GM19395 (cell line): ENCODE results near the gene CLIC3.

Experiments used
- ATAC-seq: cut with Tn5 transposase; IDR thresholded peaks from one replicate; pipeline ENCODE4 v1.9.1; 2021; ENCODE audit warnings: mild to moderate bottlenecking, moderate library complexity; ENCODE audit not compliant: unreplicated experiment

Gene CLIC3

DNA sequence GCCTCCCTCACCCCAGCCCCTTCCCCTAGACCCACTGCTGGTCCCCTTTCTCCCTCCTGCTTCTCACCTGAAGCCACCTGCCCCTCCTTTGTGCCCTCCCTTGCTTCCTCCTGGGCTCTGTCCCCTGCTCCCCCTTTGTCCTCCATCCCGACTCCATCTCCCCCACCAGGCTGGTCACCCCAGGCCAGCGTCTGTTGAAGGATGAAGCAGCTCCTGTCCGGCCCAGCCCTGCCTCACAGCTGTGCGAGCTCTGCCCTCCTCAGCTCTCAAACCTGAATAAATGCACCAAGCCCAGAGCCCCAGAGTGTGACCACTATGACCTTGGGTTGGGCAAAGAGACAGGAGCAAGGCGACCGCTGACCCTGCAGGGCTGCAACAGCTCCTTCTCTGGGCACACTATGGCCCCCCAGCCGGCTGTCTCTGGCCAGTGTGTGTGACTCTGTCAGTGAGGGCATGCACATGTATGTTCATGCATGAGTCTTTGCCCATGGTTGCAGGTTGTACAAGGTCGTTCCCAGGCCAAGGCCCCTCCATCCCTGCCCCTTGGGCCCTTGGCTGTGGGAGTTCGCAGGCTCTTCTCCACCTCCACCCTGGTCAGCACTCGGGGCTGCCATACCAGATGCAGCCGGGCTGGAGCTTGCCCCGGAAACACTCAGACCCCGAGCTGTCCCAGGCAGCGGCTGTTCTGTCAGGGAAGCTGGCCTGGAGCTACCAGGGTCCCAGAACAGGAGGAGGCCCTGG, 41.0 kb downstream of the CLIC3 start:
- no peak for ATAC-seq

DNA sequence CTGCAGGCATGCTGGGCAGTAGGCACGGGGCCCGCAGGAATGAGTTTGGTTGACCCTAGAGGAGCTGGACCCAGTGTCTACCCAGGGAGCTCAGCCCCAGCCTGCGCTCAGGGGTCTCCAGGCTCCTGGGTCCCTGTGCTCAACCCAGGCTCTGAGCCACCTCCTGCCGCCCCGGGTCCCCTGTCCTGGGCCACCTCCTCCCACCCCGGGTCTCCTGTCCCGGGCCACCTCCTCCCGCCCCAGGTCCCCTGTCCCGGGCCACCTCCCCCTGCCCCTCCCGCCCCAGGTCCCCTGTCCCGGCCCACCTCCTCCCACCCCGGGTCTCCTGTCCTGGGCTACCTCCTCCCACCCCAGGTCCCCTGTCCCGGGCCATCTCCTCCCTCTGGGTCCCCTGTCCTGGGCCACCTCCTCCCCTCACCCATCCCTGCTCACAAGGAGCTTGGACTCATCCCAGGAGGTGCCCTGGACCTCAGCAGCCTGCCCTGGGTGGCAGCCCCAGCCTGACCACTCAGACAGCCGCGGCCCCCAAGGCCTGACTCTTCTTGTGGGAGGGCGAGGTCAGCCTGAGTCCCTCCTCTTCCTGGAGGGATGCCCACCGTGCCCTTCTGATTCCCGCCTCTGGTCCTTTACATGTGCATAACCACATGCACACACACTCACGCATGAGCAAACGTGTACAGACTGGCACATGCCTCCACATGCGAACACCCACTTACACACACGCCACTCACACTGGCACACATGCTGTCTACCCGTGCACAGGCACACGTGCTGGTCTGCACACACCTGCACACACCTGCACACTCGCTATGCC, 41.9 kb downstream of the CLIC3 start:
- ATAC-seq = no peak

DNA sequence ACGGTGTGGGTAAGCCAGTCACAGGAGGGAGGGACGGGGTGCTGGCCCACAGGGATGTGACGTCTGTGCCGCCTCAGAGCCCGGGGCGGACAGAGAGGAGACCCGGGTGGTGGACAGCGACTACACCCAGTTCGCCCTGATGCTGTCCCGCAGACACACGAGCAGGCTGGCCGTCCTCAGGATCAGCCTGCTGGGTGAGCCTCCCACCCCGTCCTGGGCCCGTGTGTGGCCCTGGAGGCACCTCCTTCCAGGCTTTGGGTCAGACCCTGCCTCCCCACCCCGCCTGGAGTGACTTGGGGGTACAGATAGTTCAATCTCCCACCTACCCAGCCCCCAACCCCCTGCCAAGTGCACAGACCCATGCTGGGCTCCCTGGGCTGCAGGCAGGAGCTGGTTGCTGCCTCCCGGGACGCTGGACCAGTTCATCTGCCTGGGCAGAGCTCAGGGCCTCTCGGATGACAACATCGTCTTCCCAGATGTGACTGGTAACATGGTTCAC, 42.5 kb downstream of the CLIC3 start:
- ATAC-seq = no peak

DNA sequence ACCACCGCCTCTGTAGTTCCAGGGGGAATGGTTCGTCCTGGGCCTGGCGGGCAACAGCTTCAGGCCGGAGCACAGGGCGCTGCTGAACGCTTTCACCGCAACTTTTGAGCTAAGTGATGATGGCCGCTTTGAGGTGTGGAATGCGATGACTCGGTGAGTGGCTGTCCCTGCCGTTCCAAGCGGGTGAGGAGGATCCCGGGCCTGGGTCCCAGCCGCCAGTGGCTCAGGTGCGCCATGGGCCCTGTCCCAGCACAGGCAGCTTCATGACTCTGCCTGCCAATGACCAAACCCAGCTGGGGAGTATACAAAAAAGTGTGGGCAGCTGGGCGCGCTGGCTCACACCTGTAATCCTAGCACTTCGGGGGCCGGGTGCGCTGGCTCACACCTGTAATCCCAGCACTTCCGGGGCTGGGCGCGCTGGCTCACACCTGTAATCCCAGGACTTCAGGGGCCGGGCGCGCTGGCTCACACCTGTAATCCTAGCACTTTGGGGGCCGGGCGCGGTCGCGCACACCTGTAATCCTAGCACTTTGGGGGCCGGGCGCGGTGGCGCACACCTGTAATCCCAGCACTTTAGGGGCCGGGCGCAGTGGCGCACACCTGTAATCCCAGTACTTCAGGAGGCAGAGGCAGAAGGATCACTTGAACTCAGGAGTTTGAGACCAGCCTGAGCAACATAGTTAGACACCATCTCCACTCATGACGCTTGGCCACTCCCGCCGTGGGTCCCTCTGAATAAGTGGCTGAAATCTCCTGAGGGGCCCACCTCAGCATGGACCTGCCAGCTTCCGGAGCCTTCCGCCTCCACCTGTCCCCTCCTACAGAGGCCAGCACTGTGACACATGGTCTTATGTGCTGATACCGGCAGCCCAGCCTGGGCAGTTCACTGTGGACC, 43.2 kb downstream of the CLIC3 start:
- no peak for ATAC-seq

DNA sequence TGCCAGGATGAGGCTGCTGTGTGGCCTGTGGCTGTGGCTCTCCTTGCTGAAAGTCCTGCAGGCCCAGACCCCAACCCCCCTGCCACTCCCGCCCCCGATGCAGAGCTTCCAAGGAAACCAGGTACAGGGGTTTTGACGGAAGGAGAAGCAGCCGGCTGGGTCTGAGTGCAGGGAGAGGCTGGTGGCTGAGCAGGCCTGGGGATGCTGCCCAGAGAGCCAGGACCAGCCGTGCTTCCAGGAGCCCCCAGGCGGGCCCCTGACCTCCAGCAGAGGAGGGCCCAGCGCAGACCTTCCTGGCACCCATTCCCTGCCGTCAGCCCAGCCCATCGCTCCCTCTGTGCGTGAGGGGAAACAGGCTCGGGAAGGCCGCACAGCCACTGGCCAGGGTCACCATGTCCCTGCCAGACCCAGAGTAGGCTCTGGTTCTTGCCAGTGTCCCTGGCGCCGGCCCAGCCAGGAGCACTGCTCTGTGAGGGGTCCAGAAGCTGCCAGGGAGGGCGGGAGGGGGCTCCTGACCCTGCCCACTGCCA, 44.0 kb downstream of the CLIC3 start:
- no peak for ATAC-seq

DNA sequence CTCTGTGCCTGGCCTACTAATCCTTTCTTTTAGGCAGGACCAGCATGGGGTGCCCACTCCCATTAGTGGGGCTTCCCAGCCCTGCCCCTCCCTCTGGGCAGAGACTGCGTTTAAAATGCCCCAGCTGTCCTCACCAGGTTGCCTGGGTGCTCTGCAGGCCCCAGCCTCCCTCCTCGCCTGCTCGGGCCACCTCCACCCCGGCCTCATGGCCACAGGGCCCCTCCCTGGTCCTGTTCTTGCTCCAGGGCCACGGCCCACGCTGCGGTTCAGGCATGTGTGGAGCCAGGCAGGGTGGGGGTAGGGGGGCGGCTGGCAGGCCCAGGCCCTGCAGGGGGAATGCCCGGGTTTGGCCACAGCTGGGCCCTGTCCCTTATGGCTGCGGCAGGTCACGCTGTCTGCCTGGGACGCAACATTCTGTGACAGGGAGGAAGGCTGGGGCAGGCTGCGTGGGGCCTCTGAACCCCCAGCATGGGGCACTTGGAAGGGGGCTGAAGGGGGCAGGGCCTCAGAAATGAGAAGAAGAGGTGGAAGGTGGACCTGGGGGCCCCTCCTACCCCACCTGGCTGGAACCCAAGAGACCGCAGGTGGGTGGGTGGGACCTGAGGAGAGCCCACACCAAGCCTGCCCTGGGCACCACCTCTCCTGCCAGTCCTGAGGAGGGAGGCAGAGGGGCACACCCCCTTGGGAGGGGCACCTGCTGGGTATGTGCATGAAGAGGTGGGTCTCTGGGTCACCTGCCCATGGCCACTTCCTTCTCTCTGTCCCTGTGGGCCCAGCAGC, 44.6 kb downstream of the CLIC3 start, which contains the start of gene LCN12:
TSS of gene LCN12 (plus strand) at position 733 of the 780 bp plus-strand sequence. CDS start 55 bp downstream, outside the sequence.
- ATAC-seq = no peak

DNA sequence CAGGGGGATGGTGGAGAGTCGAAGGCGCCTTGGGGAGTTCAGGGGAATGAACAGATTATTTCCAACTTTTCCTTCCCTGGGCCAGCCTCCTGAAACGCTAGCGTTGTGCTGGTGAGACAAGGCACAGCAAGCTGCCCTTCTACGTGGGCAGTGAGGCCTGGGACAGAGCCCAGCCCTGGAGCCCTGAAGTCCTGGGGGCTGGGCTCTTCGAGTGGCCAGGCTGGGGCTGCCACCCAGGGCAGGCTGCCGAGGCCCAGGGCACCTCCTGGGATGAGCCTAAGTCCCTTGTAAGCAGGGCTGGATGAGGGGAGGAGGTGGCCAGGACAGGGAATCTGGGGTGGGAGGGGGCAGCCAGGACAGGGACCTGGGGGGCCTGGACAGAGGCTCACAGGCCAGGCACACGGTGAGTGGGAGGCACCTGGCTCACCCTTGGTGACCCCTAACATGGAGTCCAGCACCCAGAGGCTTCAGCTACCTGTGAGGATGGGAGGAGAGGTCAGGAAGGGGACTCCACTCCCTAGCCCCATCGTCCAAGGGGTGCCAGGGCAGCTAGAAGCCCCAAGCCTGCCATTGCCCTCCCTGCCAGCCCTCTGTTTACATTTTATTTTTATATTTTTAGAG, 45.6 kb downstream of the CLIC3 start:
- no peak for ATAC-seq

DNA sequence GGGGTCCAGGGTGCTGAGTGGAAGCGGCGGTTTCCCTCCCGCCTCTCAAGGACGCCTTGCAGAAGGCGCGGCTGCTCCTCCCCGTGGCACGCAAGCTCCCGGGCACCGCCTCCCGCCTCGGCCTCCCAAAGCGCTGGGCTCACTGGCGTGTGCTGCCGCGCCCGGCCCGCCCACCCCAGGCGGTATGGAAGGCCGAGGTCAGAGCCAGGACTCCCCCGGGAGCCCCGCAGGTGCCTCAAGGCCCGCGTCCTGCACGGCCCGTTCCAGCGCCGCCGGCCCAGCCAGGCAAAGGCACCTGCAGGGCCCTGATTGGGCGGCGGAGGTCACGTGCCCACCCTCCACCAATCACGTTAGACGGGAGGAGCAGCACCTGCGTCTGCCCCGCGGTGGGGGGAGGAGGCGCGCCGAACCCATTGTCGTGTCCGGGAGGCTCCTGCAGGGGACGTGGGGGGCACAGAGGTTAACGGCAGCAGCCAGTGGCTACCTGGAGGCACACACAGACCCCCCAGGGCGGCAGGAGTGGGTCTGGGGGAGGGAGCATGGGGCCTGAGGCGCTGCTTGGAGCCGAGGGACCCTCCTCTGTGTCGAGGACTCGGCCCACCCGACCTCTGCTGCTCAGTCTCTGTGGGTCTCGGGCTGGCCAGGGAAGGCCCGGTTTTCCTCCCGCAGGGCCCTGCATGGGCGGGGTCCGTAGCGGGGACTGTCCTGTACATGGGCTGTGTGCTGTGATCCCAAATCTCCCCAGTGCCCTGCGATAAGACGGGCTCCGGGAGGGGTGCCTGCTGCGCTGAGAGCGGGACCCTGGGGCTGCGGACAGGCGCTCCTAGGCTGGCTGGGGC, 46.3 kb downstream of the CLIC3 start:
- ATAC-seq = peak; percentile 86

DNA sequence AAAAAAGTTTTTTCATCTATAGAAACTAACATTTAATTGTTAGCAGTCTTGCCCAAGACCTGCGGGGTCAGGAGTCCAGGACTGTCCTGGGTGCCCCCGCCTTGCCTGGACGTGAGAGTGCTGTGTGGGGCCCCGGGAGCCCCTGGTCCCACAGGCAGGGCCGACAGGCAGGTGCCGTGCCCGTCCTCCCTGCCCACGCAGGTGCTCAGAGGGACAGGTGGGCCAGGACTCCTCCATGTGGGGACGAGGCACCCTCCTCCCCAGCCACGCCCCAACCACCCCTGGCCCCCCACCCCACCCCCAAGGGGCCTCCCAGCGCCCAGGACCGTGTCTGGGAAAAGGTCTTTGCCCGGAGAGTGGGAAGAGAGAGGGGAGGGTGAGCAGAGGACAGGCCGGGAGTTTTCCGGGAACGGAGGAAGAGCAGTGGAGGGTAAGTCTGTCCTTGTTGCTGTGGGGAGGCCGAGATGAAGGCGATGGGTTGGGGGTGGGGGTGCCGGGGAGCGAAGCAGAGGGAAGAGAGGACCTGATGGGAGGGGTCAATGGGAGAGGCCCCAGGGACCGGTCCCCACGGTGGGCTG, 47.0 kb downstream of the CLIC3 start:
- no peak for ATAC-seq

DNA sequence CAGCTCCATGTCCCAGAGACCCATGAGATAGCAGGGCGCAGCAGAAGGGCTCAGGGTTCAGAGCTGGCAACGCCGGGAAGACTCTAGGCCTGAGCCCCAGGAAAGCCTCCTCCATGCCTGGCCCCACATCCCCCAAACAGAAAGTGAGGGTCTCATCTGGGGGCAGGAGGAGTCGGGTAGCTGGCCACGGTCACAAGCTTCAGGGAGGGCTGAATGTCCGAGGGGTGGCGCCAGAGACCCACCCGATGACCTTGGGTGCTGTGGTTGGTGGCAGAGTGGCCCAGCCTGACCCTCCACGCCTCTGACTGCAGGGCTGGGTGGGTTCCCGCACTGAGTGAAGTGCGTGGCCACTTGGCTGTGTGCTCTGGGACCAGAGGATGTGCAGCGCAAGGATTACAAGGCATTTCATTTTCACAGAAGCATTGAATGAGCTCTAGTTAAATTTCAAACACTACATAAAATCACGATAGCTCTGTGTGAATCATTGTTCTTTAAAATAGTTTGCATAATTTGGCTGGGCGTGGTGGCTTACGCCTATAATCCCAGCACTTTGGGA, 48.3 kb downstream of the CLIC3 start:
- no peak for ATAC-seq

DNA sequence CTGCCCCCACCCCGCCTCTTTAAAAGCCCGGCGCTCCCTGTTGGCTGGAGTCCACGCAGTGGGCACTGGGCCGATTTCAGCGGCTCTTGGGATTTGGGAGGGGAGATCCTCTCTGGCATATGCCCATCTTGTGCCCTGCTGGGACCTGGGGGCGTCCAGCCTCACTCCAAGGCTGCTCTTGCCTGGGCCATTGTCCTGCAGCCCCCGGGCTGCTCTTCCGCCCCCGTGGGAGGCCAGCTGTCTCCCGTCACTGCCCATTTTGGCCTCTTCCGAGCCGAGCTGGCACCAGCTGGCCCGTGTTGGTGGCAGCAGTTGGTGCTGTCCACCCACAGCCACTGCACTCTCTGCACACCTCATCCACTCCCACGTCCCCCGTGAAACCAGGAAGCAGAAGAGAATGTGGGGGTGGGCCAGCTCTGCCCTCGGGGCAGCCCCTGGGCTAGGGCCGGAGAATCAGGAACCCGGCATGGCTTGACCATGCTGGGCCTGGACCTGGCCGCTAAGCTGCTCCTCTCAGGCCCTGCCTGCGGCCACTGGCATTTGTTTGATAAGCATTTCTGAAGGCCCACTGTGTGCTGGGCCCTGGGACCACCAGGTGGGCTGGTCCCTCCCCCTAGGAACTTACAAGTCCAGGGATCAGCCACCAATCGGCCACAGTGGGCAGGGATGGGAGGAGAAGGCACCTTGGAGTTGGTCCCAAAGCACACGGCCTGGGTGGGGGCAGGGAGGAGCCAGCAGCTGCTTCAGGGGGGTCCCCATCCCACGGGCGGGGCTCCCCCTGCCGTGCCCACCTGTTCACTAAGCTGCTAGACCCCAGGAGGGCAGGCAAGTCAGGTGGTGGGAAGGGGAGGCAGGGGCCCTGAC, 49.1 kb downstream of the CLIC3 start:
- no peak for ATAC-seq

DNA sequence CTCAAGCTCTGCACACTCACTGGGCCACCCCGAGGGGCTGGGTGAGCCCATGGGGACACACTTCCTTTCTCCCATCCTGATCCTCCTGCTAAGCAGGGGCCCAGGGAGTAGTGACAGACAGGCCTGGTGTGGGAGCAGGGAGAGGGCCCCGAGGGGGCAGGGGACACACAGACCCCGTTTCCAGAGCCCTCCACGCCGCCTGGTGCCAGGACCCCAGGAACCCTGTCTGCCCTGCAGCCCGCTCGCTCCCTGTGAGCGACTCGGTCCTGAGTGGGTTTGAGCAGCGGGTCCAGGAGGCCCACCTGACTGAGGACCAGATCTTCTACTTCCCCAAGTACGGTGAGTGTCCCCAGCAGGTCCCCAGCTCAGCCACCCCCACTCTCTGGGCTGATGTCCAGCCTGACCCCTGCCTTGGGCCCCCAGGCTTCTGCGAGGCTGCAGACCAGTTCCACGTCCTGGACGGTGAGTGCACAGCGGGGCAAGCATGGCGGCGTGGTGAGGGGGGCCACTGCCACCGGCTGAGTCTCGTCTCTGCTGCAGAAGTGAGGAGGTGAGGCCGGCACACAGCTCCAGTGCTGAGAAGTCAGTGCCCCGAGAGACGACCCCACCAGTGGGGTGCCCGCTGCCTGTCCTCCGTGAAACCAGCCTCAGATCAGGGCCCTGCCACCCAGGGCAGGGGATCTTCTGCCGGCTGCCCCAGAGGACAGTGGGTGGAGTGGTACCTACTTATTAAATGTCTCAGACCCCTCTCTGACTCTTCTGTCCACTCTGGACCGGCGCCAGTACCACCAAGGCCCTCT, 49.9 kb downstream of the CLIC3 start:
- ATAC-seq = no peak

DNA sequence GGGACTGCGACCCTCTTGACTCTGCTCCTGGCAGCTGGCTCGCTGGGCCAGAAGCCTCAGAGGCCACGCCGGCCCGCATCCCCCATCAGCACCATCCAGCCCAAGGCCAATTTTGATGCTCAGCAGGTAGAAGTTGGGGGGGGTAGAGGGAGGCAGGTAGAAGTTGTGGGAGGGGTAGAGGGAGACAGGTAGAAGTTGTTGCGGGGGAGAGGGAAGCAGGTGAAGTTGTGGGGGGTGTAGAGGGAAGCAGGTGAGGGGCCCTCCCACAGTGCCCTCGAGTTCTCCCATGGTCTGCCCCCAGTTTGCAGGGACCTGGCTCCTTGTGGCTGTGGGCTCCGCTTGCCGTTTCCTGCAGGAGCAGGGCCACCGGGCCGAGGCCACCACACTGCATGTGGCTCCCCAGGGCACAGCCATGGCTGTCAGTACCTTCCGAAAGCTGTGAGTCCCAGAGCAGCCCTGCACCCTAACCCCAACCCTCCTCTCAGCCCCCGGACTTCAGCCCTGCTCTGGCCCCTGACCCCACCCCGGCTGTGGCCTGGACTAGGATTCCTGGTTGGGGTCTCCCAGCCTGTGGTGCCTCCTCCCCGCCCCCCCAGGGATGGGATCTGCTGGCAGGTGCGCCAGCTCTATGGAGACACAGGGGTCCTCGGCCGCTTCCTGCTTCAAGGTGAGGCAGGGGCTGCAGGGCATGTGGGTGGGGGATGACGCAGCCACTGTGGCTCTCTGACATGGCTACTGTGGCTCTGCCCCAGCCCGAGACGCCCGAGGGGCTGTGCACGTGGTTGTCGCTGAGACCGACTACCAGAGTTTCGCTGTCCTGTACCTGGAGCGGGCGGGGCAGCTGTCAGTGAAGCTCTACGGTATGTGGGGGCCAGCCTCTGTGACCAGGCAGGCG, 50.8 kb downstream of the CLIC3 start:
- ATAC-seq = no peak
